H9 (cell line): Measurements from ENCODE around the gene AGAP3. TPM values are rescaled to one million over a fixed set of nuclear protein-coding genes. Genes with fewer than 3 reads are reported as not detected.

Source experiments
- DNase-seq: peaks from one replicate; pipeline ENCODE4 v3.0.0-alpha.2; 2017
- H2AFZ ChIP-seq: one replicate; pipeline ENCODE4 v1.6.1; 2013; ENCODE audit warnings: mild to moderate bottlenecking, low read length, control low read depth, moderate library complexity
- H2AK5ac ChIP-seq: 2 replicates; pipeline ENCODE4 v1.6.1; 2013; ENCODE audit warnings: low read length, control low read depth, mixed read lengths; ENCODE audit not compliant: insufficient read length
- H2BK120ac ChIP-seq: one replicate; pipeline ENCODE4 v1.6.1; 2013; ENCODE audit warnings: low read depth, mild to moderate bottlenecking, low read length, control low read depth, inconsistent platforms; ENCODE audit not compliant: poor library complexity, severe bottlenecking
- H2BK12ac ChIP-seq: 2 replicates; pipeline ENCODE4 v1.6.1; 2013; ENCODE audit warnings: low read length, control low read depth, mixed read lengths, low read depth; ENCODE audit not compliant: insufficient read length
- H2BK15ac ChIP-seq: 2 replicates; pipeline ENCODE4 v1.6.1; 2013; ENCODE audit warnings: low read depth, low read length, control low read depth
- H2BK20ac ChIP-seq: one replicate; pipeline ENCODE4 v1.6.1; 2013; ENCODE audit warnings: low read depth, mild to moderate bottlenecking, low read length, control low read depth, inconsistent platforms; ENCODE audit not compliant: poor library complexity, severe bottlenecking
- H2BK5ac ChIP-seq: 2 replicates; pipeline ENCODE4 v1.6.1; 2013; ENCODE audit warnings: low read length, control low read depth, mixed read lengths; ENCODE audit not compliant: insufficient read length
- H3K14ac ChIP-seq: 2 replicates; pipeline ENCODE4 v1.6.1; 2013; ENCODE audit warnings: low read length, control low read depth; ENCODE audit not compliant: insufficient read depth
- H3K18ac ChIP-seq: 2 replicates; pipeline ENCODE4 v1.6.1; 2013; ENCODE audit warnings: low read depth, mild to moderate bottlenecking, mixed read lengths, low read length, control low read depth; ENCODE audit not compliant: insufficient read length
- H3K23ac ChIP-seq: 2 replicates; pipeline ENCODE4 v1.6.1; 2013; ENCODE audit warnings: low read length, control low read depth, mixed read lengths, low read depth; ENCODE audit not compliant: insufficient read length
- H3K23me2 ChIP-seq: 2 replicates; pipeline ENCODE4 v1.6.1; 2013; ENCODE audit warnings: low read depth, mild to moderate bottlenecking, mixed read lengths, low read length, control low read depth; ENCODE audit not compliant: insufficient read length, poor library complexity, severe bottlenecking
- H3K27ac ChIP-seq: 2 replicates; pipeline ENCODE4 v1.5.1; 2013; ENCODE audit warnings: low read length, control low read depth, mixed read lengths, low read depth; ENCODE audit not compliant: insufficient read length
- H3K27me3 ChIP-seq: 2 replicates; pipeline ENCODE4 v1.6.1; 2013; ENCODE audit warnings: low read length, control low read depth, inconsistent platforms; ENCODE audit not compliant: insufficient read depth
- H3K4ac ChIP-seq: 2 replicates; pipeline ENCODE4 v1.6.1; 2013; ENCODE audit warnings: low read depth, mild to moderate bottlenecking, control low read depth, inconsistent platforms, low read length, moderate library complexity
- H3K4me1 ChIP-seq: 2 replicates; pipeline ENCODE4 v1.6.1; 2013; ENCODE audit warnings: low read length, control low read depth, inconsistent platforms; ENCODE audit not compliant: insufficient read depth
- H3K4me2 ChIP-seq: 2 replicates; pipeline ENCODE4 v1.6.1; 2013; ENCODE audit warnings: low read length, control low read depth, mixed read lengths; ENCODE audit not compliant: insufficient read length, insufficient read depth
- H3K56ac ChIP-seq: 2 replicates; pipeline ENCODE4 v1.6.1; 2013; ENCODE audit warnings: low read depth, mild to moderate bottlenecking, mixed read lengths, low read length, control low read depth; ENCODE audit not compliant: insufficient read length
- H3K79me1 ChIP-seq: 2 replicates; pipeline ENCODE4 v1.6.1; 2013; ENCODE audit warnings: low read depth, mild to moderate bottlenecking, moderate library complexity, low read length, control low read depth, inconsistent platforms; ENCODE audit not compliant: insufficient read depth, poor library complexity, severe bottlenecking
- H3K79me2 ChIP-seq: 2 replicates; pipeline ENCODE4 v1.6.1; 2013; ENCODE audit warnings: low read length, control low read depth, inconsistent platforms; ENCODE audit not compliant: insufficient read depth
- H3K9ac ChIP-seq: 2 replicates; pipeline ENCODE4 v1.6.1; 2013; ENCODE audit warnings: low read length, control low read depth, mixed read lengths; ENCODE audit not compliant: insufficient read length; ENCODE audit errors: extremely low read depth
- H3K9me3 ChIP-seq: one replicate; pipeline ENCODE4 v1.6.1; 2013; ENCODE audit warnings: low read depth, low read length, inconsistent platforms; ENCODE audit not compliant: control insufficient read depth
- H3T11ph ChIP-seq: one replicate; pipeline ENCODE4 v1.6.1; 2013; ENCODE audit warnings: mild to moderate bottlenecking, low read length, control low read depth, inconsistent platforms
- H4K20me1 ChIP-seq: one replicate; pipeline ENCODE4 v1.6.1; 2013; ENCODE audit not compliant: control insufficient read depth, insufficient read length, insufficient read depth
- H4K5ac ChIP-seq: 2 replicates; pipeline ENCODE4 v1.6.1; 2013; ENCODE audit warnings: low read depth, mild to moderate bottlenecking, mixed read lengths, low read length, control low read depth; ENCODE audit not compliant: insufficient read length
- H4K8ac ChIP-seq: replicated peaks from 2 replicates; pipeline ENCODE4 v1.6.1; 2013; ENCODE audit warnings: low read length, control low read depth, mixed read lengths, low read depth; ENCODE audit not compliant: insufficient read length
- H4K91ac ChIP-seq: 2 replicates; pipeline ENCODE4 v1.6.1; 2013; ENCODE audit warnings: low read depth, mild to moderate bottlenecking, moderate library complexity, mixed read lengths, low read length, control low read depth; ENCODE audit not compliant: insufficient read length
- H3K27ac Mint-ChIP-seq, 3 experiments: 2 replicates in 2 of 3; 3 replicates in 1 of 3; pipeline ENCODE4 v1.8.0; 2020 to 2021; ENCODE audit warnings: mixed read lengths in 3 of 3, mild to moderate bottlenecking in 1 of 3, moderate library complexity in 1 of 3
- H3K27me3 Mint-ChIP-seq: 2 replicates; pipeline ENCODE4 v1.8.0; 2021; ENCODE audit warnings: low read depth, mild to moderate bottlenecking, moderate library complexity, mixed read lengths
- H3K36me3 Mint-ChIP-seq, 3 experiments: 2 replicates in 2 of 3; 3 replicates in 1 of 3; pipeline ENCODE4 v1.8.0; 2020 to 2021; ENCODE audit warnings: low read depth in 3 of 3, mixed read lengths in 3 of 3; ENCODE audit not compliant: insufficient read depth in 1 of 3
- H3K4me1 Mint-ChIP-seq, 2 experiments: 2 replicates each; pipeline ENCODE4 v1.8.0; 2020; ENCODE audit warnings: mixed read lengths in 2 of 2
- H3K4me3 Mint-ChIP-seq, 2 experiments: 2 replicates in 1 of 2; 3 replicates in 1 of 2; pipeline ENCODE4 v1.8.0; 2020 to 2021; ENCODE audit warnings: mild to moderate bottlenecking in 2 of 2, mixed read lengths in 2 of 2, moderate library complexity in 1 of 2
- H3K9me3 Mint-ChIP-seq, 2 experiments: 2 replicates in 1 of 2; 3 replicates in 1 of 2; pipeline ENCODE4 v1.8.0; 2020; ENCODE audit warnings: mild to moderate bottlenecking in 2 of 2, mixed read lengths in 2 of 2, moderate library complexity in 1 of 2
- WGBS: extraction: QIAGEN DNeasy Blood & Tissue Kit; methylation state at CpG from one replicate; pipeline ENCODE4 v1.1.7; 2013; ENCODE audit warnings: missing lambda C conversion rate, low lambda C conversion rate, mixed read lengths; ENCODE audit not compliant: insufficient read length; ENCODE audit errors: extremely low coverage; 5-methylcytosine and 5-hydroxymethylcytosine counted together
- total RNA-seq: library from RNA; stranded (reverse); gene quantifications from 2 replicates; pipeline ENCODE4 v1.2.1, GENCODE V29; 2021
- TF ChIP-seq, protein P1 (sequence below): fragments of 200-600 bp; sonication (generic); conservative IDR thresholded peaks from 3 replicates; pipeline ENCODE4 v1.8.0; 2021; ENCODE audit warnings: antibody characterized with exemption, mild to moderate bottlenecking

AGAP3 gene
- total RNA-seq, 1 experiment from 2014 or later: 97.7 TPM

DNA sequence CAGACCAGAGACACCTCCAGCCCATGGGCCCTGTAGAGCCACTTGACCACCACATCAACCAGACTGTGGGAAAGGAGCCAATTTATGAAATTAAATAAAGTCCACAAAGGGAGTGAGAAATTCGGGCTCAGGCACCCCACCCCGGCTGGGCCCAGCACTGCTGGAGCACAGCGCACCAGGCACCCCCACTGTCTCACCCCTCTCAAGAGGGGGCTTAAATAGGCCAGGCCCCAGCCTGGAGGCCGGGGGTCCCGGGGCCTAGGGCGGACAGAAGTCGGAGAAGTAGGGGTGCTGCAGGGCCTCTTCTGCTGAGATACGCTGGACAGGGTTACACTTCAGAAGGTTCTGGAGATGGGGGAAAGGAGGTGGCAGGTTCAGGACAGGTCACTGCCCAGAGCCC lies 32.5 kb upstream of the AGAP3 start:
- Histone ChIP-seq H3K9ac (no peak overlapping the region), H2AK5ac (no peak overlapping the region), H3K4ac (no peak overlapping the region), H4K91ac (no peak overlapping the region), H2BK5ac (no peak overlapping the region), H2BK20ac (no peak overlapping the region), H3K79me2 (no peaks in the 10 kb centered on the region), H3K27me3 (peaks cover 6% of the 10 kb centered on the region; the same call in 1 of the 2 replicates), H4K8ac (no peak overlapping the region), H3K79me1 (no peaks in the 10 kb centered on the region), H2AFZ (no peak overlapping the region), H3K56ac (no peak overlapping the region), H3K27ac (no peak overlapping the region), H3K4me1 (peaks cover under 1% of the 10 kb centered on the region; the same call in 1 of the 2 replicates), H2BK120ac (no peak overlapping the region), H3K23ac (no peak overlapping the region), H2BK12ac (no peak overlapping the region), H2BK15ac (no peak overlapping the region), H4K20me1 (no peaks in the 10 kb centered on the region), H3K14ac (no peak overlapping the region), H4K5ac (no peak overlapping the region), H3T11ph (no peak overlapping the region), H3K9me3 (no peaks in the 10 kb centered on the region), H3K23me2 (peaks cover 16% of the 10 kb centered on the region), H3K18ac (no peak overlapping the region), H3K4me2 (no peak overlapping the region)
- Mint-ChIP-seq H3K4me3 (no peak overlapping the region), H3K9me3 (no peaks in the 10 kb centered on the region; a peak in 1 of 5 replicates), H3K4me1 (peaks cover 17 to 24% of the 10 kb centered on the region in 2 experiments), H3K27me3 (peaks cover 58% of the 10 kb centered on the region), H3K36me3 (peaks cover 0 to 11% (median 0%) of the 10 kb centered on the region in 3 experiments; a peak in 3 of 7 replicates), H3K27ac (no peak overlapping the region)
- TF ChIP-seq, protein P1, sequence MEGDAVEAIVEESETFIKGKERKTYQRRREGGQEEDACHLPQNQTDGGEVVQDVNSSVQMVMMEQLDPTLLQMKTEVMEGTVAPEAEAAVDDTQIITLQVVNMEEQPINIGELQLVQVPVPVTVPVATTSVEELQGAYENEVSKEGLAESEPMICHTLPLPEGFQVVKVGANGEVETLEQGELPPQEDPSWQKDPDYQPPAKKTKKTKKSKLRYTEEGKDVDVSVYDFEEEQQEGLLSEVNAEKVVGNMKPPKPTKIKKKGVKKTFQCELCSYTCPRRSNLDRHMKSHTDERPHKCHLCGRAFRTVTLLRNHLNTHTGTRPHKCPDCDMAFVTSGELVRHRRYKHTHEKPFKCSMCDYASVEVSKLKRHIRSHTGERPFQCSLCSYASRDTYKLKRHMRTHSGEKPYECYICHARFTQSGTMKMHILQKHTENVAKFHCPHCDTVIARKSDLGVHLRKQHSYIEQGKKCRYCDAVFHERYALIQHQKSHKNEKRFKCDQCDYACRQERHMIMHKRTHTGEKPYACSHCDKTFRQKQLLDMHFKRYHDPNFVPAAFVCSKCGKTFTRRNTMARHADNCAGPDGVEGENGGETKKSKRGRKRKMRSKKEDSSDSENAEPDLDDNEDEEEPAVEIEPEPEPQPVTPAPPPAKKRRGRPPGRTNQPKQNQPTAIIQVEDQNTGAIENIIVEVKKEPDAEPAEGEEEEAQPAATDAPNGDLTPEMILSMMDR: no peak
- DNase-seq: no peak
- WGBS: no CpG with 5 or more reads among the region's 8 CpGs
